ENCODE measurements around the gene ATG9A.

DNA sequence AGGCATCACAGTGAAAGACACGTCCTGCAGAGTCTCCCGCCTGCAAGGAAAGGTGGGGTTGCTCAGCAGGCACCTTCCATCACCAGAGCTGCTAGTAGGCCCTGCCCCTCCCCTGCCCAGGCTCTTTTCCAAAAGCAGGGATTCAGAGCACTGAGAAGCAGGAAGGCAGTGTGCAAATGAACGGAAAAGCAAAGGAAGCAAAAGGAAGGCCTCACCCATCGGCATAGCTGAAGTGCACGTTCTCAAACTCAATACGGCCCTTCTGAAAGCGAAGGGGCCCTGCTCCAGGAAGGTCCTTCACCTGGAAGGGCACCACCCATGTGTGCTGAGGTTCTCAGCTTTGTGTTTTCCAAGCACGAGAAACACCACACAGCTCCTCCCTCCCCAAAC lies 16.4 kb downstream of the ATG9A start:
- TF ChIP-seq, protein P1, sequence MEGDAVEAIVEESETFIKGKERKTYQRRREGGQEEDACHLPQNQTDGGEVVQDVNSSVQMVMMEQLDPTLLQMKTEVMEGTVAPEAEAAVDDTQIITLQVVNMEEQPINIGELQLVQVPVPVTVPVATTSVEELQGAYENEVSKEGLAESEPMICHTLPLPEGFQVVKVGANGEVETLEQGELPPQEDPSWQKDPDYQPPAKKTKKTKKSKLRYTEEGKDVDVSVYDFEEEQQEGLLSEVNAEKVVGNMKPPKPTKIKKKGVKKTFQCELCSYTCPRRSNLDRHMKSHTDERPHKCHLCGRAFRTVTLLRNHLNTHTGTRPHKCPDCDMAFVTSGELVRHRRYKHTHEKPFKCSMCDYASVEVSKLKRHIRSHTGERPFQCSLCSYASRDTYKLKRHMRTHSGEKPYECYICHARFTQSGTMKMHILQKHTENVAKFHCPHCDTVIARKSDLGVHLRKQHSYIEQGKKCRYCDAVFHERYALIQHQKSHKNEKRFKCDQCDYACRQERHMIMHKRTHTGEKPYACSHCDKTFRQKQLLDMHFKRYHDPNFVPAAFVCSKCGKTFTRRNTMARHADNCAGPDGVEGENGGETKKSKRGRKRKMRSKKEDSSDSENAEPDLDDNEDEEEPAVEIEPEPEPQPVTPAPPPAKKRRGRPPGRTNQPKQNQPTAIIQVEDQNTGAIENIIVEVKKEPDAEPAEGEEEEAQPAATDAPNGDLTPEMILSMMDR (IDR thresholded peaks at IDR 0.05): no peak
- no peak for TF ChIP-seq POLR2A (IDR thresholded peaks at IDR 0.05)

Data from body of pancreas (tissue), 4 donors.